NCI-H1048 (cell line): ENCODE data around the gene NDUFA5.

ENCODE experiments used
- DNase-seq: peaks from one replicate; lab custom pipeline; 2025; lab: John Stamatoyannopoulos, UW

NDUFA5 gene

GRCh38 chr7:123502201-123502600 is 55.4 kb downstream of the NDUFA5 start:
- DNase-seq, result no peak

GRCh38 chr7:123500878-123501489 is 56.6 kb downstream of the NDUFA5 start:
- DNase-seq, result no peak

- DNase-seq, result no peak
Observed at GRCh38 chr7:123499211-123499970, 58.2 kb downstream of the NDUFA5 start.

- DNase-seq, result no peak
Observed at GRCh38 chr7:123498601-123499000, 59.0 kb downstream of the NDUFA5 start.

- no peak for DNase-seq
Observed at GRCh38 chr7:123498031-123498430, 59.6 kb downstream of the NDUFA5 start.

GRCh38 chr7:123494193-123494796 is 63.3 kb downstream of the NDUFA5 start:
- peak; percentile 23 for DNase-seq

GRCh38 chr7:123492485-123492884 is 65.1 kb downstream of the NDUFA5 start:
- no peak for DNase-seq
